Naive B cell (primary cell): ENCODE measurements around the gene ETV6. TPM values are rescaled to one million over a fixed set of nuclear protein-coding genes. Genes with fewer than 3 reads are reported as not detected.
A peak's percentile ranks its signal among the peaks of the same experiment; 100 is the strongest.

ENCODE experiments used
- ATAC-seq, 2 donors: fragments of 150-1000 bp; cut with Tn5 transposase; 2 replicates each; pipeline ENCODE4 v1.10.0; 2021; ENCODE audit warnings: low read depth in 2 of 2, mild to moderate bottlenecking in 2 of 2, moderate library complexity in 2 of 2
- DNase-seq: peaks from one replicate; pipeline ENCODE4 v3.0.0; 2022
- H3K27ac Mint-ChIP-seq, 6 donors: one replicate each; pipeline ENCODE4 v1.8.0; 2020 to 2022; ENCODE audit warnings: mild to moderate bottlenecking in 6 of 6, mixed read lengths in 6 of 6, moderate library complexity in 5 of 6, inconsistent platforms in 2 of 6
- H3K27me3 Mint-ChIP-seq, 3 donors: one replicate each; pipeline ENCODE4 v1.8.0; 2021 to 2022; ENCODE audit warnings: mixed read lengths in 3 of 3, mild to moderate bottlenecking in 1 of 3
- H3K36me3 Mint-ChIP-seq, 2 donors: one replicate each; pipeline ENCODE4 v1.8.0; 2020 to 2022; ENCODE audit warnings: mixed read lengths in 2 of 2, inconsistent platforms in 1 of 2, mild to moderate bottlenecking in 1 of 2
- H3K4me1 Mint-ChIP-seq, 3 donors: one replicate each; pipeline ENCODE4 v1.8.0; 2020 to 2022; ENCODE audit warnings: mixed read lengths in 3 of 3, inconsistent platforms in 1 of 3, mild to moderate bottlenecking in 1 of 3, moderate library complexity in 1 of 3
- H3K4me3 Mint-ChIP-seq, 8 donors: one replicate each; pipeline ENCODE4 v1.8.0; 2020 to 2022; ENCODE audit warnings: mild to moderate bottlenecking in 8 of 8, mixed read lengths in 8 of 8, moderate library complexity in 8 of 8, inconsistent platforms in 2 of 8
- H3K9me3 Mint-ChIP-seq, 7 donors: one replicate each; pipeline ENCODE4 v1.8.0; 2020 to 2022; ENCODE audit warnings: mixed read lengths in 7 of 7, mild to moderate bottlenecking in 5 of 7, inconsistent platforms in 2 of 7, moderate library complexity in 1 of 7
- polyA plus RNA-seq, 6 donors: library from polyadenylated mRNA; unstranded; fragments of 300-500 nt; fragmentation: Illumina TruSeq; gene quantifications; one replicate each; pipeline ENCODE4 v1.2.3, GENCODE V29; 2021; ENCODE audit warnings: low read depth in 6 of 6

ETV6 gene
- polyA plus RNA-seq, 6 donors from 2014 or later: 3.7 to 9.6 (median 6.6) TPM

DNA sequence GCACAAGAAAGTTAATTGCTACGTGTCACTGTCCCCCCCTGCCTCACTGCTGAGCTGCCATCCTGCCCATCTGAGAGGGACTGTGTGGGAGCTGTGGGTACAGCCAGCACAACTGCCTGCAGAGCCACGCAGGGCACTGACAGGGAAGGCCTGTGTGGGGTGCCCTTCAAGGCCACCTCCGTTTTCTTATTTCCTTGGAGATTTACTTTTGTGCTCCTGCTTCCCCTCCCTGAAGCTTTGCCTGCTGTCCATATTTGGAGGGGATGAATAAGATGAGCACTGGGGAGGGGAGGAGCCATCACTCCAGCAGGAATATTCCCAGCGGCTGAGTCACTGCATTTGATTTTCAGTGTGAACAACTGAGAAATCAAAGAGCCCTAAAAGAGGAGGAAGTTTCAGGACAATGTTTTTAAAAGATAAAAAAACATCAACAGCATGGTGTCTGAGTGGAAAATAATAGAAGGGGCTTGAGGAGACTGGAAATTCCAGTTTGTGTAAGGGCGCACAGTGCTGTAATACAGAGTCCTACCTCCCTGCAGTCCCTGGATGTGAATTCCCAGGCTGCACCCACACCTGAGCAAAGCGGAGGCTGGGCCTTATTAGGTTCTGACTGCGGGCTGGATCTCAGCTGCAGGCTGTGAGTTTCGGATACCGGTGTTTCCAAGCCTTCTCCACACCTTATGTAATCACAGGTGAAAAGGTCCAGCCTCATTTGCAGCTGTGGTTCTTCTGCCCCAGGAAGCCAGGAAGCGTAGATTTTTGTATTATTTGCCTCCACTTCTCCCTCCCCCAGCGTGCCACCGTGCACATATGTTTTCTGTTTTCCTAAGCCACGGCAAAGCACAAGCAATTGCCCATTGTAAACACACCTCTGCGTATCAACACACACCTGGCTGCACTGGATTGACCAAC, 228.7 kb downstream of the ETV6 start:
- Mint-ChIP-seq H3K27ac (peak overlapping the region in 4 of 6 donors; percentile 34 to 79 (median 54)), H3K27me3 (no peaks in the 10 kb centered on the region), H3K4me3 (no peak overlapping the region), H3K4me1 (peaks cover 23 to 26% (median 24%) of the 10 kb centered on the region in 3 donors), H3K9me3 (peaks cover 0 to 4% (median 0%) of the 10 kb centered on the region in 7 donors), H3K36me3 (peaks cover 7 to 30% of the 10 kb centered on the region in 2 donors)
- ATAC-seq (no peak), DNase-seq (no peak)

DNA sequence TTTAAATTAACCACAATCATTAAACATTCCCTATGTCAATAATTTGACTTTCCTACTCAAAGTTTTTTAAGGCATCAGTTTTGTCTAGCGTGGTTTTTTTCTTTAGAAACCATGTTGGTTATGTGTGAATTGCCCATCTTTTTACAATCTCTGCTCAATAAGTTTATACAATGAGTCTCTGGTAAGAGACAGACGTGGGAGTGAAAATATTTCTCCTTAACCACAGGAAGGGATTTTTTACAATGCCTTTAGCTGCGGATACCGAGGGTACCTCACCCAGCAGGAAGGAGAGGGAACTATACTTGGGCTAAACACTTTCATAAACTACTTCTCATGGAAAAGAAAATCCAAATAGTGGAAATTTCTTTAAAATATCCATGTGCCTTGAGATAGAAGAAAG, 229.8 kb downstream of the ETV6 start:
- no peak overlapping the region for H3K4me3 Mint-ChIP-seq
- no peak for ATAC-seq
- no peak for DNase-seq
- H3K9me3 Mint-ChIP-seq: peaks cover 0 to 4% (median 0%) of the 10 kb centered on the region in 7 donors
- H3K4me1 Mint-ChIP-seq: peaks cover 23 to 27% (median 26%) of the 10 kb centered on the region in 3 donors
- H3K36me3 Mint-ChIP-seq: peaks cover 8 to 33% of the 10 kb centered on the region in 2 donors
- H3K27ac Mint-ChIP-seq: peak overlapping the region in 1 of 6 donors; percentile 57
- H3K27me3 Mint-ChIP-seq: no peaks in the 10 kb centered on the region

DNA sequence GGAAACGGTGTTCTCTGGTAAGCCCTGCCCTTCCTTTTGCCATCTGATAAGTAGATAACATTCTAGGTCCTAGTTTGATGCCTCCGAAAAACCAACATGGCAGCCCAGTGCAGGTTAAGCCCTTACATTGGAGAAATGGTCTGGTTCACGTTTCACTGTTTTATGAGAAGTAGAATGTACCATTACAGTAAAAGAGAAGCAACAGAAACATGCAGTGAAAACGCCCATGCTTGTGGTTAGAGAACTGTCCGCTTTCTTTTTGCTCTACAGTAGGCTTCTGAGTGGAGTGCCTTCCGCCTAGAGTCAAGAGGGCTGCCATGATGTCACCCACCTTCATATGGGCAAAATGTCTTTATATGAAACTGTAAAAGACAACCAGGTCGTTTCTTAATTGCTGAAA, 230.9 kb downstream of the ETV6 start:
- DNase-seq (no peak), ATAC-seq (no peak)
- peaks cover 18 to 27% (median 26%) of the 10 kb centered on the region in 3 donors for H3K4me1 Mint-ChIP-seq
- H3K27me3 Mint-ChIP-seq: no peaks in the 10 kb centered on the region
- H3K27ac Mint-ChIP-seq: peak overlapping the region in 1 of 6 donors; percentile 5
- peaks cover 10 to 35% of the 10 kb centered on the region in 2 donors for H3K36me3 Mint-ChIP-seq
- no peak overlapping the region for H3K4me3 Mint-ChIP-seq
- H3K9me3 Mint-ChIP-seq: peaks cover 0 to 4% (median 0%) of the 10 kb centered on the region in 7 donors

DNA sequence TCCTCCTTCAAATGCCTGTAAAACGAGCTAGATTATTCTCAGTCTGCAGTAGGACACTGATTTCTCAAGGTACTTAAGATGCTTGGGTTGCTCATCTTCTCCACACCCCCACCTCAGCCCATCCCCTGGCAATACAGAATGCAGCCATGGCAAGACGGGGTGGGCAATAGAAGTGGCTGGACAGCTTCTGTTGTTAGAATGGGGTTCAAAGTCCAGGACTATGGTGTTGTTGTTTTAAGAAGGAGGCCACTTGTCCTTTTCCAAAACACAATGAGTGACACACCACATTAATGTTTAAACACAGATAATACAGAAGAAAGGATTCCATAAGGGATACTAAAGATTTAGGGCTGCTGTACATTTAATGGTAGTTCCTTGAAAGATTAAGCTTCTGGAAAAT, 232.4 kb downstream of the ETV6 start:
- H3K27ac Mint-ChIP-seq: no peak overlapping the region
- peaks cover 24 to 49% of the 10 kb centered on the region in 2 donors for H3K36me3 Mint-ChIP-seq
- ATAC-seq (no peak), DNase-seq (no peak)
- peaks cover 0 to 4% (median 0%) of the 10 kb centered on the region in 7 donors for H3K9me3 Mint-ChIP-seq
- no peak overlapping the region for H3K4me3 Mint-ChIP-seq
- no peaks in the 10 kb centered on the region for H3K27me3 Mint-ChIP-seq
- peaks cover 10 to 22% (median 21%) of the 10 kb centered on the region in 3 donors for H3K4me1 Mint-ChIP-seq

DNA sequence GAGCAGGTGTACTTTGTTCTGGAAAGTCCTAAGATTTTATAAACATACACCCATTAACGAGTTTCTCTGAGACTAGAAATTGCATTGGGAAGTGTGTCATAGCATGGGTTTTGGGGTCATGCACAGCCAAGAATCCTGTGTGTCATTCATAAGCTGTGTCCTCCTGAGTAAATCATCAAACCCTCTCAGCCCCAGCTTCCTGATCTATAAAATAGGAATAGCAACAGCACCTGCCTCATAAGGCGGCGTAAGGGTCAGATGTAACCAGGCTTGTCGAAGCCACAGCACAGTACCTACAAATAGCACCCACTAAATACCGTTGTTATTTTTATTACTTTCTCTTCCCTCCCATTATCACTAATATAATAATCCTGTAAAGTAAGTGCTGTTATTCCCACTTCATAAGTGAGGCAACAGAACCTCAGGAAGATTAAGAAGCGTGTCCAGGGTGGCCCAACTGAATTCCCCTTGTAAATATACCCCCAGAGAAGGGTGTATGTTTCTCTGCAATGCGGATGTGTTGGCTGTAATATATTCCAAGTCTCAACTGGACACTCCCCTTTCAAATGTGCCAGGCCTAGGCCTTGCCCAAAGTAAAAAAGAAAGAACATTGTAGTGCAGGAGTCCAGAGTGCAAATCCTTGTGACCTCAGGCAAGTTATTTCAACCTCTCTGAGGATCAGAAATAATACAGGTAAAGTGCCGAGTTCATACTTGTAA, 233.0 kb downstream of the ETV6 start:
- peaks cover 30 to 51% of the 10 kb centered on the region in 2 donors for H3K36me3 Mint-ChIP-seq
- peak overlapping the region in 1 of 8 donors; percentile 18 for H3K4me3 Mint-ChIP-seq
- peaks cover 10 to 21% (median 15%) of the 10 kb centered on the region in 3 donors for H3K4me1 Mint-ChIP-seq
- H3K9me3 Mint-ChIP-seq: peaks cover 0 to 4% (median 0%) of the 10 kb centered on the region in 7 donors
- H3K27me3 Mint-ChIP-seq: no peaks in the 10 kb centered on the region
- peak overlapping the region in 2 of 6 donors; percentile 37 to 41 for H3K27ac Mint-ChIP-seq
- DNase-seq: no peak
- no peak for ATAC-seq

DNA sequence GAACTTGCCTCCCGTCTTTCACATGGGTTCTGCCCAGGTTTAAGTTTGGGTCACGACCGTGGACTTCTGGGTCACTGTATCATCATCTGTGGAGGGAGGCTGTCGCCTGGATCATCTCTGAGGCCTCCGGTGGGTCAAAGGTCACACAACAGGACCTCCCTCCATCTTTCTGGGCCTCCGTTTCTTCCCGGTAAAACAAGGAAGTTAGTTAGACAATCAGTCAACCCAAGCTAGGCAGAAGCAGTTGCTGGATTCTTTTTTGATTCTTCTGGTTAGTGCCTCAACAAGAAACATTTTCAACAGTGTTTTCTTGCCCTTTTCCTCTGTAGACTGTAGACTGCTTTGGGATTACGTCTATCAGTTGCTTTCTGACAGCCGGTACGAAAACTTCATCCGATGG, 234.6 kb downstream of the ETV6 start:
- Mint-ChIP-seq H3K9me3 (peaks cover 0 to 4% (median 0%) of the 10 kb centered on the region in 7 donors), H3K27ac (peak overlapping the region in 3 of 6 donors; percentile 1 to 97 (median 2)), H3K4me3 (no peak overlapping the region), H3K36me3 (peaks cover 44 to 55% of the 10 kb centered on the region in 2 donors), H3K4me1 (peaks cover 6 to 21% (median 18%) of the 10 kb centered on the region in 3 donors), H3K27me3 (no peaks in the 10 kb centered on the region)
- DNase-seq: no peak
- no peak for ATAC-seq

DNA sequence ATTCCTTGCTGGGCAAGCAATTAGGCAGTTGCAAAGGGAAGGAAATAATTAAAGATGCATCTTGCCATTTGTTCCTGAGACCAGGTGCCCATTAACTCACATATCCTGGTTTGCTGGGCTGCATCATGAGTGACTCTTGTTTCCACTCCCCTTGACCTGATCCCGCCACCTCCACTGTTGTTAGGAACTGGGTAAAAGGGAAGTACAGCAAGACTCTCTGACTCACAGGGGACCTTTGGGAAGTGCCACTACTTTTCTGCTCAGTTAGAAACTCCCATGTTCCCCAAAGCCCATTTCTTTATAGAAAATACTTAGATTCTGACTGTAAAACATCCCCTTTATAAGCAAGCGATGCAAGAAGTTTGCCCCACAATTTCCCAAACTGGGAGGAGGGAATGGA, 235.2 kb downstream of the ETV6 start:
- ATAC-seq (no peak), DNase-seq (no peak)
- Mint-ChIP-seq H3K9me3 (peaks cover 0 to 7% (median 0%) of the 10 kb centered on the region in 7 donors), H3K36me3 (peaks cover 50 to 57% of the 10 kb centered on the region in 2 donors), H3K4me1 (peaks cover 12 to 27% (median 24%) of the 10 kb centered on the region in 3 donors), H3K27ac (peak overlapping the region in 1 of 6 donors; percentile 97), H3K27me3 (no peaks in the 10 kb centered on the region), H3K4me3 (no peak overlapping the region)

DNA sequence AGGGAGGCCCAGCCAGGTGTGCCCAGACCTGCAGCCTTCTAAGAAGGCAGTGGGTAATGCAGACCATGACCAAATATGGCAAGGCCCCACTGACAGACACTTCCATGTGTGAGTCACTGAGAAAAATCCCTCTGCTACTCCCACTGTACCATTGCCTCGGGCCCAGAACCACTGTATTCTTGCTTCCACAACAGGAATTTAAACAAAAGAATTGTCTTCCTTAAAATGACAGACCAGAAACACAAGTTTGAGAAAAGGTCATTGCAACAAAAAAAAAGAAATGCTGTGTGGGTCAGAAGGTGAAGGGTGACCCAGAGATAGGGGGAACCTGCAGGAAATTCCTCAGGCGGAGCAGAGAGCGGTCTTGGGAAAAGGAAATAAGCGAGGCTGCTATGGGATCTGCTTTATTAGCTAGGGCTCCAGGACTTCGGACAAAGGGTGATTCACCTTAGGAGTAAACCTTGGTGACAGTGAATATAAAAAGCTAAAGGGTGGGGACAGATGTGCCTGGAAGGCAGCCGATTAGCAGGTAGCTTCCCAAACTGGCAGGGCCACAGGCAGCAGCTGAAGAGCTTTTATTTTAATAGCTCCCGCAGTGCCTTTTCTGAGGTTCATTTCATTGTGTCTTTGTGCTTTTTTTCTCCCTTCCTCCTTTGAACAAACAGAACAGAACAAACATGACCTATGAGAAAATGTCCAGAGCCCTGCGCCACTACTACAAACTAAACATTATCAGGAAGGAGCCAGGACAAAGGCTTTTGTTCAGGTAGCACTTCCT, 236.0 kb downstream of the ETV6 start:
- DNase-seq: no peak
- Mint-ChIP-seq H3K27me3 (no peaks in the 10 kb centered on the region), H3K9me3 (peaks cover 0 to 8% (median 0%) of the 10 kb centered on the region in 7 donors), H3K36me3 (peaks cover 53 to 57% of the 10 kb centered on the region in 2 donors), H3K4me3 (no peak overlapping the region), H3K4me1 (peaks cover 13 to 30% (median 26%) of the 10 kb centered on the region in 3 donors), H3K27ac (peak overlapping the region in 1 of 6 donors; percentile 61)
- no peak for ATAC-seq

DNA sequence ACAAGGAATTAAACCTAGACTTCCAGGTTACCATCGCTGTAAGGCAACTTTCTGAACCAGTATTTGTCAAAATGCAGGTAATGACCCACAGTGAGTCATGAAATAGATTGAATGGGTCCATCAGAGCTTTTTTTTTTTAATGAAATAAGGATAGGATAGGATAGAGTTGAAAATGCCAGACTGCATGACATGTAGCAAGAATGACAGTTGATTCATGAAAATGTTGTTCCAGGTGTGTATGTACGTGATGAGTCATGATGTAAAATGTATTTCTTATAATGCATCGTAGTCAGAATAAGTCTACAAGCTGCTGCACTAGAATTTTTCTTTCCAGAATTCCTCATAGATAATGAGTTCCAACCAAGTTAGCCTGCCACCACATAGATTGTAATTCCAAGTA, 236.9 kb downstream of the ETV6 start:
- Mint-ChIP-seq H3K36me3 (peaks cover 53 to 54% of the 10 kb centered on the region in 2 donors), H3K9me3 (peaks cover 0 to 8% (median 0%) of the 10 kb centered on the region in 7 donors), H3K27me3 (no peaks in the 10 kb centered on the region), H3K27ac (peak overlapping the region in 2 of 6 donors; percentile 49 to 56), H3K4me1 (peaks cover 21 to 39% (median 34%) of the 10 kb centered on the region in 3 donors), H3K4me3 (no peak overlapping the region)
- DNase-seq: no peak
- no peak for ATAC-seq

DNA sequence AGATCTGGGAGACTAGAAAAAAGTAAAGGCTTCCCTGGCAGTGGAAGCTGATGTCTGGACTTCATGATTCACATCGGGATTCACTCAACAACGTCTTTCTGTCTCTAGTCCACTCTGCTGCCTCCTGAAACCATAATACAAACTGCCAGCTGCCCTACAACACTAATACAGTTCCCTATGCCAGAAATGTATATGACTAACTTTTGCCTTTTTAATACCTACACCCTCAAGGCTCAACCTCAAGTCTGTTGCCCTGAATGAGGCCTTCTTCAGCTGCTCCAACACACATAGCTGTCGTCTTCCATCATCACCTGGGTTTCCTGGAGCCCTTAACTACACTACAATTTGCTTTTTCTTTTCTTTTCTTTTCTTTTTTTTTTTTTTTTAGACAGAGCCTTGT, 238.6 kb downstream of the ETV6 start:
- Mint-ChIP-seq H3K27ac (peak overlapping the region in 1 of 6 donors; percentile 37), H3K27me3 (no peaks in the 10 kb centered on the region), H3K9me3 (peaks cover 0 to 8% (median 0%) of the 10 kb centered on the region in 7 donors), H3K36me3 (peaks cover 48 to 53% of the 10 kb centered on the region in 2 donors), H3K4me3 (no peak overlapping the region), H3K4me1 (peaks cover 19 to 31% (median 26%) of the 10 kb centered on the region in 3 donors)
- no peak for DNase-seq
- no peak for ATAC-seq

DNA sequence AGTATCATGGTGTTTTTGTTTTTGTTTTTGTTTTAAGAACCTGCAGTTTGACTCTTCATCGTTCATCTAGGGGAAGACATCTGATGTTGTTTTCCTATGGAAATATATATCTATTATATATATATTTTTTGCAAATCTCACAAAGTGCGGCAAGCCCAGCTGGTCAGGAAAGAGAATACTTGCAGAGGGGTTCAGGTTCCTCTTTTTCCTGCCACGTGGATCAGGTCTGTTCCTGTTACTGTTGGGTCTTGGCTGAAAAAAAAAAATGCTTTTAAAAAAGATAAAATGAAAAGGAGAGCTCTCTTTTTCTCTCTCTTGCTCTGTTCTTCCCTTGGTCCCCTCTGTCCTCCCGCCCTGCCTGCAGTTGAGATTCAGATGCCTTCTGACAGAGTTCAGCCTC, 241.9 kb downstream of the ETV6 start:
- Mint-ChIP-seq H3K27ac (peak overlapping the region in 2 of 6 donors; percentile 16 to 73), H3K27me3 (no peaks in the 10 kb centered on the region), H3K9me3 (peaks cover 0 to 8% (median 0%) of the 10 kb centered on the region in 7 donors), H3K36me3 (peaks cover 30 to 34% of the 10 kb centered on the region in 2 donors), H3K4me3 (peak overlapping the region in 2 of 8 donors; percentile 25 to 57), H3K4me1 (peaks cover 33 to 46% (median 41%) of the 10 kb centered on the region in 3 donors)
- DNase-seq: peak; percentile 12
- ATAC-seq: peak; percentile 56 to 60

DNA sequence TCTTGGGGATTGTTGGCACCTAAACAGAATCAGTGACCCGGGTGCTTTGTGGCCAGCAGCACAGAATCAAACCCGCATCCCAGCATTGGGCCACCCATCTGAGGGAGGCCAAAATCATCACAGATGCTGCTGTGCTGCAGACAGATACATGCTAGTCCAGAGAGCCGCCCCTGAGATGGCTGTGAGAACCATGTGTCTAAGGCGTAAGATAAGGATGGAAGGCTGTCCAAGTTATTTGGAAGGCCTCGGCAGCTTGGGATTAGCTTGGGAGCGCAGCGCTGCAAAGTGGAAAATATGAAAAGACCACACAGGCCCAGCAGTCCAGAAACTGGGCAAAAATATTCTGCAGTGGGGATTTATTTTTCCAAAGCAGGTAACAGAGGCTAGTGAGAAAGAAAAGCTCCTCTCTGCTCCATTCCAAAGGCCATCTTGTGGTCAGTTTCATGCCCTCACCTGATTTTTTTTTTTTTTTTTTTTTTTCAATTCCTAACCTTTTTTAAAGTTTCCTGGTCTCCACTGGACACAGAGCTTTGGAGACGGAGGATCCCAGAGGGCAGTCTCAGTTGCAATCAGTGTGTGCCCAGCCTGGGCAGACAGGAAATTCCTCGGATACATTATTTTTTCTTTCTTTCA, 242.4 kb downstream of the ETV6 start:
- peaks cover 25 to 29% of the 10 kb centered on the region in 2 donors for H3K36me3 Mint-ChIP-seq
- no peak for DNase-seq
- H3K27ac Mint-ChIP-seq: peak overlapping the region in 2 of 6 donors; percentile 16 to 73
- peak overlapping the region in 2 of 8 donors; percentile 25 to 57 for H3K4me3 Mint-ChIP-seq
- ATAC-seq: no peak
- no peaks in the 10 kb centered on the region for H3K27me3 Mint-ChIP-seq
- peaks cover 0 to 8% (median 0%) of the 10 kb centered on the region in 7 donors for H3K9me3 Mint-ChIP-seq
- peaks cover 33 to 46% (median 43%) of the 10 kb centered on the region in 3 donors for H3K4me1 Mint-ChIP-seq
